Ishikawa (cell line): ENCODE data around the gene OR1M1.

Experiments
- CEBPB ChIP-seq: IDR thresholded peaks from 2 replicates; pipeline ENCODE4 v1.6.1; 2012
- CREB1 ChIP-seq: IDR thresholded peaks from 2 replicates; pipeline ENCODE4 v1.6.1; 2012; ENCODE audit warnings: low read depth
- EGR1 ChIP-seq: IDR thresholded peaks from 2 replicates; pipeline ENCODE4 v1.6.1; 2012
- EP300 ChIP-seq: IDR thresholded peaks from 2 replicates; pipeline ENCODE4 v1.6.1; 2012; ENCODE audit warnings: borderline replicate concordance
- FOXM1 ChIP-seq: IDR thresholded peaks from 2 replicates; pipeline ENCODE4 v1.6.1; 2012; ENCODE audit warnings: low read depth, borderline replicate concordance
- MAX ChIP-seq: IDR thresholded peaks from 2 replicates; pipeline ENCODE4 v1.6.1; 2012
- NFIC ChIP-seq: IDR thresholded peaks from 2 replicates; pipeline ENCODE4 v1.6.1; 2012
- RAD21 ChIP-seq: IDR thresholded peaks from 2 replicates; pipeline ENCODE4 v1.6.1; 2012; ENCODE audit warnings: low read depth
- REST ChIP-seq: IDR thresholded peaks from 2 replicates; pipeline ENCODE4 v1.6.1; 2012; ENCODE audit warnings: low read depth, mild to moderate bottlenecking
- TAF1 ChIP-seq: IDR thresholded peaks from 2 replicates; pipeline ENCODE4 v1.6.1; 2012; ENCODE audit warnings: low read depth, mild to moderate bottlenecking
- TCF12 ChIP-seq: IDR thresholded peaks from 2 replicates; pipeline ENCODE4 v1.6.1; 2012; ENCODE audit warnings: low read depth
- TEAD4 ChIP-seq: IDR thresholded peaks from 2 replicates; pipeline ENCODE4 v1.6.1; 2012
- USF1 ChIP-seq: IDR thresholded peaks from 2 replicates; pipeline ENCODE4 v1.6.1; 2012
- YY1 ChIP-seq: IDR thresholded peaks from 2 replicates; pipeline ENCODE4 v1.6.1; 2012; ENCODE audit warnings: low read depth
- ZBTB7A ChIP-seq: IDR thresholded peaks from 2 replicates; pipeline ENCODE4 v1.6.1; 2012; ENCODE audit warnings: low read depth

The OR1M1 gene

GRCh38 chr19:9086761-9087160 lies at the start of gene OR1M1:
OR1M1 (plus strand) TSS chr19:9087061; CDS start chr19:9093245, 6,184 bp downstream.
- TF ChIP-seq USF1 (no peak), FOXM1 (no peak), EP300 (no peak), ZBTB7A (no peak), CREB1 (no peak), RAD21 (no peak), TEAD4 (no peak)

- TF ChIP-seq YY1 (no peak), MAX (no peak), TEAD4 (no peak), ZBTB7A (no peak), EGR1 (no peak), TCF12 (no peak), EP300 (no peak), CREB1 (no peak)
Measured at GRCh38 chr19:9037400-9038062, 49.3 kb upstream of the OR1M1 start.

DNA sequence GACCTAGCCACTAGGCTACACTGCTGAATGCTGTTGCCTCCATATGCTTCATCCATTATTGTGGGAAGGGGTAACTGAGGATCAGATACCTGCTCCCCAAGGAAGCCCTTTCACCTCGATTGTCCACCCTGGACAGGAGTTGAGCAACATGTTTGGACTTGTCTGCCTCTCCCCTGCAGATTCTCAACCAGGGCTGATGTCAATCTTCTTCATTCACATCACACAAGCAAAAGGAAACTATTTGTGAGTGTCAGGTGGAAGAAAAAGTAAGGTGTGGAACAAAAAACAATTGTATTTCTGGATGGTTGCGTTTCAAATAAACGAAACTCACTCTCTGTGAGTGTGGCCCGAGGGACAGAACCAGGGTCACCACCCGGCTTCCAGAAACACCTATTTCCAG lies 47.1 kb upstream of the OR1M1 start:
- TF ChIP-seq CREB1 (no peak), RAD21 (no peak), EP300 (0 out of 2 replicates have a peak, but pooled peaks have one; percentile 19), TEAD4 (no peak), NFIC (no peak), CEBPB (no peak), USF1 (no peak), ZBTB7A (no peak), FOXM1 (no peak), YY1 (no peak), TCF12 (0 out of 2 replicates have a peak, but pooled peaks have one; percentile 19), TAF1 (no peak), REST (no peak), EGR1 (no peak), MAX (0 out of 2 replicates have a peak, but pooled peaks have one; percentile 18)

GRCh38 chr19:9040131-9040530 lies 46.7 kb upstream of the OR1M1 start:
- TF ChIP-seq USF1 (no peak), MAX (0 out of 2 replicates have a peak, but pooled peaks have one; percentile 2)

GRCh38 chr19:9041023-9041422 lies 45.8 kb upstream of the OR1M1 start:
- TF ChIP-seq YY1: no peak
- no peak for TF ChIP-seq EGR1
- TF ChIP-seq CEBPB: peak; percentile 57; the same call in 1 of the 2 replicates
- TF ChIP-seq TEAD4: no peak

GRCh38 chr19:9043524-9043923 lies 43.3 kb upstream of the OR1M1 start:
- TF ChIP-seq TEAD4: no peak
- no peak for TF ChIP-seq EP300
- no peak for TF ChIP-seq REST
- TF ChIP-seq EGR1: no peak
- TF ChIP-seq ZBTB7A: no peak
- no peak for TF ChIP-seq FOXM1
- no peak for TF ChIP-seq NFIC
- TF ChIP-seq CEBPB: no peak
- no peak for TF ChIP-seq CREB1
- no peak for TF ChIP-seq MAX
- no peak for TF ChIP-seq TCF12
- no peak for TF ChIP-seq TAF1
